Measurements from ENCODE around the gene SPIB. TPM values are rescaled to one million over a fixed set of nuclear protein-coding genes. Genes with fewer than 3 reads are reported as not detected.

The SPIB gene
- total RNA-seq, 1 experiment from 2014 or later = not detected

- in situ Hi-C loops (cut with HindIII; ENCODE audit: low pct_unique_long_range_greater_than_20kb, low sequenced_read_pairs) = no loop called here
- peak; percentile 71 for DNase-seq (ENCODE audit: low read depth, low spot score)
These were observed 3.7 kb upstream of the SPIB start for GRCh38 chr19:50414864-50415660.

- DNase-seq (ENCODE audit: low read depth, low spot score) = no peak
- in situ Hi-C loops (cut with HindIII; ENCODE audit: low pct_unique_long_range_greater_than_20kb, low sequenced_read_pairs) = no loop called here
These were observed 3.1 kb upstream of the SPIB start for GRCh38 chr19:50415661-50416033.

- in situ Hi-C loops (cut with HindIII; ENCODE audit: low pct_unique_long_range_greater_than_20kb, low sequenced_read_pairs) = no loop called here
- no peak for DNase-seq (ENCODE audit: low read depth, low spot score)
These were observed 2.4 kb upstream of the SPIB start for GRCh38 chr19:50416034-50416977.

GRCh38 chr19:50417111-50418081 lies 1.3 kb upstream of the SPIB start:
- in situ Hi-C loops (cut with HindIII; ENCODE audit: low pct_unique_long_range_greater_than_20kb, low sequenced_read_pairs) = no loop called here
- no peak for DNase-seq (ENCODE audit: low read depth, low spot score)

GRCh38 chr19:50419022-50419579 lies 363 bp downstream of the SPIB start:
- in situ Hi-C loops (cut with HindIII; ENCODE audit: low pct_unique_long_range_greater_than_20kb, low sequenced_read_pairs) = no loop called here

GRCh38 chr19:50419580-50420035 lies 870 bp downstream of the SPIB start:
- in situ Hi-C loops (cut with HindIII; ENCODE audit: low pct_unique_long_range_greater_than_20kb, low sequenced_read_pairs) = no loop called here
- no peak for DNase-seq (ENCODE audit: low read depth, low spot score)

More at GRCh38 chr19:50419022-50419579, 363 bp downstream of the SPIB start:
- DNase-seq (ENCODE audit: low read depth, low spot score) = no peak

- in situ Hi-C loops (cut with HindIII; ENCODE audit: low pct_unique_long_range_greater_than_20kb, low sequenced_read_pairs) = no loop called here
- DNase-seq (ENCODE audit: low read depth, low spot score) = no peak
These were observed 1.4 kb downstream of the SPIB start for GRCh38 chr19:50420127-50420526.

GRCh38 chr19:50420808-50421207 lies 2.1 kb downstream of the SPIB start:
- in situ Hi-C loops (cut with HindIII; ENCODE audit: low pct_unique_long_range_greater_than_20kb, low sequenced_read_pairs) = no loop called here

GRCh38 chr19:50422397-50423278 lies 3.9 kb downstream of the SPIB start:
- DNase-seq (ENCODE audit: low read depth, low spot score) = no peak
- in situ Hi-C loops (cut with HindIII; ENCODE audit: low pct_unique_long_range_greater_than_20kb, low sequenced_read_pairs) = no loop called here

More at GRCh38 chr19:50420808-50421207, 2.1 kb downstream of the SPIB start:
- DNase-seq (ENCODE audit: low read depth, low spot score) = no peak

GRCh38 chr19:50423279-50424113 lies 4.8 kb downstream of the SPIB start:
- in situ Hi-C loops (cut with HindIII; ENCODE audit: low pct_unique_long_range_greater_than_20kb, low sequenced_read_pairs) = no loop called here
- DNase-seq (ENCODE audit: low read depth, low spot score) = no peak

- in situ Hi-C loops (cut with HindIII; ENCODE audit: low pct_unique_long_range_greater_than_20kb, low sequenced_read_pairs) = no loop called here
These were observed 6.8 kb downstream of the SPIB start for GRCh38 chr19:50425581-50425980.

GRCh38 chr19:50427318-50427925 lies 8.7 kb downstream of the SPIB start:
- in situ Hi-C loops (cut with HindIII; ENCODE audit: low pct_unique_long_range_greater_than_20kb, low sequenced_read_pairs) = no loop called here
- DNase-seq (ENCODE audit: low read depth, low spot score) = no peak

More at GRCh38 chr19:50425581-50425980, 6.8 kb downstream of the SPIB start:
- no peak for DNase-seq (ENCODE audit: low read depth, low spot score)

- DNase-seq (ENCODE audit: low read depth, low spot score) = peak; percentile 41
- in situ Hi-C loops (cut with HindIII; ENCODE audit: low pct_unique_long_range_greater_than_20kb, low sequenced_read_pairs) = no loop called here
These were observed 9.3 kb downstream of the SPIB start for GRCh38 chr19:50427997-50428425.

GRCh38 chr19:50428772-50429463 lies 10.2 kb downstream of the SPIB start:
- no peak for DNase-seq (ENCODE audit: low read depth, low spot score)
- in situ Hi-C loops (cut with HindIII; ENCODE audit: low pct_unique_long_range_greater_than_20kb, low sequenced_read_pairs) = no loop called here
